SK-N-SH treated with all-trans-retinoic acid at 6 μM for 48 hours (cell line): ENCODE data around the gene EXOC4.

ENCODE experiments used
- ATAC-seq: fragments of 200-7000 bp; cut with Tn5 transposase; 3 replicates; pipeline ENCODE4 v1.9.1; 2020; ENCODE audit warnings: mild to moderate bottlenecking, moderate library complexity
- ARNTL ChIP-seq: fragments of 450-650 bp; formaldehyde crosslinking; IDR thresholded peaks from 2 replicates; pipeline ENCODE4 v1.5.0; 2020; ENCODE audit warnings: low read depth, mild to moderate bottlenecking, moderate library complexity, borderline replicate concordance
- CREB5 ChIP-seq: fragments of 250-450 bp; sonication (Bioruptor Pico); IDR thresholded peaks from 2 replicates; pipeline ENCODE4 v1.5.1; 2020; ENCODE audit warnings: low read depth, mild to moderate bottlenecking, moderate library complexity
- CSDC2 ChIP-seq: fragments of 250-450 bp; sonication (Bioruptor Pico); IDR thresholded peaks from 2 replicates; pipeline ENCODE4 v1.5.0; 2020; ENCODE audit warnings: mild to moderate bottlenecking, moderate library complexity
- CSRNP3 ChIP-seq: fragments of 250-450 bp; sonication (Bioruptor Pico); IDR thresholded peaks from 2 replicates; pipeline ENCODE4 v1.5.1; 2021; ENCODE audit warnings: mild to moderate bottlenecking, moderate library complexity
- ESRRG ChIP-seq: fragments of 250-450 bp; sonication (Bioruptor Pico); IDR thresholded peaks from 2 replicates; pipeline ENCODE4 v1.6.1; 2021; ENCODE audit warnings: mild to moderate bottlenecking
- GLIS3 ChIP-seq: fragments of 250-450 bp; sonication (Bioruptor Pico); IDR thresholded peaks from 2 replicates; pipeline ENCODE4 v1.5.0; 2020; ENCODE audit warnings: mild to moderate bottlenecking, moderate library complexity
- ISL1 ChIP-seq: fragments of 250-450 bp; sonication (Bioruptor Pico); IDR thresholded peaks from 2 replicates; pipeline ENCODE4 v2.1.2; 2022; ENCODE audit warnings: mild to moderate bottlenecking, moderate library complexity
- OSR1 ChIP-seq: fragments of 250-450 bp; sonication (Bioruptor Pico); IDR thresholded peaks from 2 replicates; pipeline ENCODE4 v1.8.0; 2022; ENCODE audit warnings: moderate library complexity, mild to moderate bottlenecking, inconsistent platforms
- PATZ1 ChIP-seq: fragments of 250-450 bp; sonication (Bioruptor Pico); IDR thresholded peaks from 2 replicates; pipeline ENCODE4 v1.8.0; 2020; ENCODE audit warnings: mild to moderate bottlenecking, moderate library complexity, borderline replicate concordance
- POU6F1 ChIP-seq: fragments of 250-450 bp; sonication (Bioruptor Pico); IDR thresholded peaks from 2 replicates; pipeline ENCODE4 v1.8.0; 2021; ENCODE audit warnings: low read depth, mild to moderate bottlenecking, moderate library complexity, borderline replicate concordance
- PPARA ChIP-seq: fragments of 250-450 bp; sonication (Bioruptor Pico); IDR thresholded peaks from 2 replicates; pipeline ENCODE4 v1.5.0; 2020; ENCODE audit warnings: mild to moderate bottlenecking, borderline replicate concordance
- SNAI2 ChIP-seq: fragments of 250-450 bp; sonication (Bioruptor Pico); IDR thresholded peaks from 2 replicates; pipeline ENCODE4 v1.5.0; 2020; ENCODE audit warnings: mild to moderate bottlenecking, moderate library complexity
- TCF4 ChIP-seq: fragments of 250-450 bp; sonication (Bioruptor Pico); IDR thresholded peaks from 2 replicates; pipeline ENCODE4 v1.8.0; 2021; ENCODE audit warnings: mild to moderate bottlenecking, moderate library complexity, borderline replicate concordance
- TOX ChIP-seq: fragments of 250-450 bp; sonication (Bioruptor Pico); IDR thresholded peaks from 2 replicates; pipeline ENCODE4 v1.8.0; 2021; ENCODE audit warnings: mild to moderate bottlenecking, moderate library complexity, borderline replicate concordance
- TSHZ2 ChIP-seq: fragments of 250-450 bp; sonication (Bioruptor Pico); IDR thresholded peaks from 2 replicates; pipeline ENCODE4 v1.5.0; 2020; ENCODE audit warnings: mild to moderate bottlenecking, moderate library complexity
- ZC3H10 ChIP-seq: fragments of 250-450 bp; sonication (Bioruptor Pico); IDR thresholded peaks from 2 replicates; pipeline ENCODE4 v1.5.1; 2021; ENCODE audit warnings: mild to moderate bottlenecking, moderate library complexity
- ZFP3 ChIP-seq: fragments of 250-450 bp; sonication (Bioruptor Pico); IDR thresholded peaks from 2 replicates; pipeline ENCODE4 v1.5.0; 2020; ENCODE audit warnings: mild to moderate bottlenecking, moderate library complexity
- ZFP30 ChIP-seq: fragments of 450-650 bp; formaldehyde crosslinking; IDR thresholded peaks from 2 replicates; pipeline ENCODE4 v1.5.0; 2022; ENCODE audit warnings: mild to moderate bottlenecking, moderate library complexity
- ZNF565 ChIP-seq: fragments of 450-650 bp; formaldehyde crosslinking; conservative IDR thresholded peaks from 2 replicates; pipeline ENCODE4 v1.5.0; 2020; ENCODE audit warnings: low read depth, mild to moderate bottlenecking, moderate library complexity
- ZNF70 ChIP-seq: fragments of 450-650 bp; formaldehyde crosslinking; IDR thresholded peaks from 2 replicates; pipeline ENCODE4 v1.5.0; 2020; ENCODE audit warnings: mild to moderate bottlenecking, moderate library complexity
- ZNF8 ChIP-seq: fragments of 450-650 bp; formaldehyde crosslinking; IDR thresholded peaks from 2 replicates; pipeline ENCODE4 v1.5.0; 2020; ENCODE audit warnings: mild to moderate bottlenecking, moderate library complexity

EXOC4 gene

GRCh38 chr7:133706016-133706415 lies 453.1 kb downstream of the EXOC4 start (continued):
- no peak for TF ChIP-seq ZFP3 (CRISPR knock-in tag)
- peak; percentile 71 for TF ChIP-seq TCF4 (CRISPR knock-in tag)
- TF ChIP-seq, all 23 proteins: peak for 5

GRCh38 chr7:133709036-133709880 lies 456.4 kb downstream of the EXOC4 start:
- peak; percentile 54 for ATAC-seq
- no peak for TF ChIP-seq ZNF8
- peak; percentile 97 for TF ChIP-seq ISL1
- TF ChIP-seq ZNF565 (CRISPR knock-in tag) = no peak
- peak; percentile 31; the same call in 1 of the 2 replicates for TF ChIP-seq PATZ1 (CRISPR knock-in tag)
- TF ChIP-seq CSDC2 = 0 out of 2 replicates have a peak, but pooled peaks have one; percentile 27
- no peak for TF ChIP-seq ZFP30 (CRISPR knock-in tag)
- peak; percentile 45; the same call in 1 of the 2 replicates for TF ChIP-seq CREB5 (CRISPR knock-in tag)
- TF ChIP-seq TCF4 (CRISPR knock-in tag) = peak; percentile 21; the same call in 1 of the 2 replicates
- TF ChIP-seq GLIS3 (CRISPR knock-in tag) = peak; percentile 10

- TF ChIP-seq ISL1 (no peak), ZNF8 (peak; percentile 93)
- ATAC-seq = no peak
Observed at GRCh38 chr7:133712544-133712943, 459.7 kb downstream of the EXOC4 start.

- TF ChIP-seq CSDC2 (no peak), GLIS3 (CRISPR knock-in tag) (no peak), ZC3H10 (CRISPR knock-in tag) (no peak), ESRRG (CRISPR knock-in tag) (no peak), PPARA (CRISPR knock-in tag) (no peak), ISL1 (no peak), PATZ1 (CRISPR knock-in tag) (no peak), CSRNP3 (CRISPR knock-in tag) (no peak), ZFP30 (CRISPR knock-in tag) (no peak), POU6F1 (CRISPR knock-in tag) (no peak), ZNF565 (CRISPR knock-in tag) (no peak), ZNF70 (CRISPR knock-in tag) (no peak), SNAI2 (no peak), ZFP3 (CRISPR knock-in tag) (no peak)
- no peak for ATAC-seq
Observed at GRCh38 chr7:133714654-133715053, 461.8 kb downstream of the EXOC4 start.

GRCh38 chr7:133718131-133718530 lies 465.3 kb downstream of the EXOC4 start:
- no peak for ATAC-seq
- TF ChIP-seq ARNTL (CRISPR knock-in tag) (no peak), CSRNP3 (CRISPR knock-in tag) (no peak), TOX (CRISPR knock-in tag) (no peak), OSR1 (CRISPR knock-in tag) (no peak), ZC3H10 (CRISPR knock-in tag) (no peak), ZNF8 (no peak), TSHZ2 (CRISPR knock-in tag) (no peak), SNAI2 (no peak)
